ENCODE measurements around the gene TMEM43. TPM values are rescaled to one million over a fixed set of nuclear protein-coding genes. Genes with fewer than 3 reads are reported as not detected.

The TMEM43 gene
- total and polyA plus RNA-seq, 10 of the 15 experiments (the other 5 are each of a cell fraction or from before 2014, with no cell fraction given) = 7.2 to 33.0 (median 18.5) TPM

DNA sequence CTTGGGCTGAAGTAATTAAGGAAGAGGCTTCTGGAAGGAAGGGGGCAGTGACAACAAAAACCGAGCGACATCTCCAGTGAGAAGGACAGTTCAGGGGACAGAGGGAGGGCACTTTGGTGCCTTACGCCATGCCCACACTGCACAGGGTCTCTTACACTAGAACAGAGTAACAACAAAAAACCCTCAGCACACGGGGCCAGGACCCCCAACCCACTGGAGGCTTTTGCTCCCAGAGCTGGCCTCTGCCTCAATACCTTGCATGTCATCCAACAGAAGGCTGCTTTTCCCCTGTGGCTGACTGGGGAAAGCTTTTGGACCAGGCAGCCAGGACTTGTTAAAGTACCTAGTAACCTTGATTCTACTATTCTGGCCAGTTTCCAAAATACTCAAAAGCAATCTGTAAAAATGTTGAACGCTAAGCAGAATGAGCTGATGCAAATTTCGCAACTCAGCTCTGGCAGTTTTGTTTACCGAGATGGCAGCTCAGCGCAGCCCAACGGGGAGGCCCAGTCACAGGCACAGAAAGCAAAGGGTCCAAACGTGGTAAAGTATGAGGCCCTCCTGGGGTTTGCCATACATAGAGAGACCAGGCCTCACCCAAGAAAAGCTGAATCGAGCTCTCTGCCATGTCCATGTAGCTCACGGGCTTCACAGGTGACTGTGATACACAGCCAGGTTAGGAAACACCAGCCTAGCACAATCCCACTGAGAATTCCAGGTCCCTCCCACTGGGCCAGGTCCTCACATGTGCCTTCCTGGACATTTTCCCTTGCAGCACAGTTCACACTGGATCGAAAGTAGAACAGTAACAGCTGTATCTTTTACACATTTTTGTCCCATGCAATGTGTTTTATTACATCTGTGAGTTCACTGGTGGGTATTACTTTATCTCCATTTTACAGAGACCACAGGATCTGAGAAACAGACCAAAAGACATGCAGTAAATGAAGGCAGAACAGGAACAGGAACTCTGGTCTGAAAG, 6.2 kb upstream of the TMEM43 start:
- Histone ChIP-seq H3K4me1 (ENCODE audit: control insufficient read depth, insufficient read depth, low read length) (no peaks in the 10 kb centered on the region), H3K27ac (ENCODE audit: control insufficient read depth, insufficient read depth) (no peak overlapping the region), H3K9me3 (replicated peaks; ENCODE audit: control insufficient read depth, insufficient read depth, low read length) (no peaks in the 10 kb centered on the region), H4K20me1 (ENCODE audit: control insufficient read depth, insufficient read depth) (no peaks in the 10 kb centered on the region; the same call in 1 of the 2 replicates), H3K27me3 (replicated peaks in 1 of 2; ENCODE audit: control insufficient read depth in 2 of 2, insufficient read depth in 2 of 2, low read length in 1 of 2) (no peaks in the 10 kb centered on the region), H3K79me2 (ENCODE audit: control insufficient read depth, insufficient read depth, low read length) (peaks cover 15% of the 10 kb centered on the region), H2AFZ (ENCODE audit: control insufficient read depth, low read depth, low read length) (no peak overlapping the region), H3K36me3 (ENCODE audit: control insufficient read depth in 2 of 2, insufficient read depth in 2 of 2, low read length in 1 of 2) (peaks cover 11 to 16% of the 10 kb centered on the region in 2 experiments; a peak in 3 of 4 replicates), H3K4me3 (no peak overlapping the region), H3K4me2 (ENCODE audit: control insufficient read depth, insufficient read depth) (no peak overlapping the region), H3K9ac (ENCODE audit: control insufficient read depth, insufficient read depth, low read length) (no peak overlapping the region)
- in situ Hi-C loops (cut with MboI) = loop anchor here (5.0 kb wide), 1 partner anchor 221 kb away; no protein-coding TSS in a partner anchor
- SMC1A ChIA-PET (ENCODE audit: uncharacterized antibody, unreplicated experiment) = interaction anchor here (1.1 kb wide), 1 partner anchor 58 kb away, joined by 3 read pairs; no protein-coding TSS in a partner anchor
- TF ChIP-seq JUNB (IDR thresholded peaks at IDR 0.05) = no peak
- TF ChIP-seq, protein P1, sequence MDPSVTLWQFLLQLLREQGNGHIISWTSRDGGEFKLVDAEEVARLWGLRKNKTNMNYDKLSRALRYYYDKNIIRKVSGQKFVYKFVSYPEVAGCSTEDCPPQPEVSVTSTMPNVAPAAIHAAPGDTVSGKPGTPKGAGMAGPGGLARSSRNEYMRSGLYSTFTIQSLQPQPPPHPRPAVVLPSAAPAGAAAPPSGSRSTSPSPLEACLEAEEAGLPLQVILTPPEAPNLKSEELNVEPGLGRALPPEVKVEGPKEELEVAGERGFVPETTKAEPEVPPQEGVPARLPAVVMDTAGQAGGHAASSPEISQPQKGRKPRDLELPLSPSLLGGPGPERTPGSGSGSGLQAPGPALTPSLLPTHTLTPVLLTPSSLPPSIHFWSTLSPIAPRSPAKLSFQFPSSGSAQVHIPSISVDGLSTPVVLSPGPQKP (IDR thresholded peaks at IDR 0.05; ENCODE audit: low read depth, low read length) = no peak
- no peak for TF ChIP-seq NBN (IDR thresholded peaks at IDR 0.05)
- TF ChIP-seq ZZZ3 (IDR thresholded peaks at IDR 0.05; ENCODE audit: control insufficient read depth, insufficient read length, low read depth) = no peak
- no peak for TF ChIP-seq TCF7 (IDR thresholded peaks at IDR 0.05; ENCODE audit: borderline replicate concordance)
- TF ChIP-seq, protein P2, sequence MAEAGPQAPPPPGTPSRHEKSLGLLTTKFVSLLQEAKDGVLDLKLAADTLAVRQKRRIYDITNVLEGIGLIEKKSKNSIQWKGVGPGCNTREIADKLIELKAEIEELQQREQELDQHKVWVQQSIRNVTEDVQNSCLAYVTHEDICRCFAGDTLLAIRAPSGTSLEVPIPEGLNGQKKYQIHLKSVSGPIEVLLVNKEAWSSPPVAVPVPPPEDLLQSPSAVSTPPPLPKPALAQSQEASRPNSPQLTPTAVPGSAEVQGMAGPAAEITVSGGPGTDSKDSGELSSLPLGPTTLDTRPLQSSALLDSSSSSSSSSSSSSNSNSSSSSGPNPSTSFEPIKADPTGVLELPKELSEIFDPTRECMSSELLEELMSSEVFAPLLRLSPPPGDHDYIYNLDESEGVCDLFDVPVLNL (IDR thresholded peaks at IDR 0.05; ENCODE audit: low read depth, low read length) = no peak
- no peak for TF ChIP-seq CHD2 (IDR thresholded peaks at IDR 0.05; ENCODE audit: borderline replicate concordance, low read depth, low read length)
- TF ChIP-seq SRF (IDR thresholded peaks at IDR 0.05; ENCODE audit: low read depth in 2 of 2, low read length in 2 of 2) = no peak
- no peak for TF ChIP-seq NR2C1 (IDR thresholded peaks at IDR 0.05)
- TF ChIP-seq BMI1 (IDR thresholded peaks at IDR 0.05; ENCODE audit: borderline replicate concordance) = no peak
- TF ChIP-seq, protein P3, sequence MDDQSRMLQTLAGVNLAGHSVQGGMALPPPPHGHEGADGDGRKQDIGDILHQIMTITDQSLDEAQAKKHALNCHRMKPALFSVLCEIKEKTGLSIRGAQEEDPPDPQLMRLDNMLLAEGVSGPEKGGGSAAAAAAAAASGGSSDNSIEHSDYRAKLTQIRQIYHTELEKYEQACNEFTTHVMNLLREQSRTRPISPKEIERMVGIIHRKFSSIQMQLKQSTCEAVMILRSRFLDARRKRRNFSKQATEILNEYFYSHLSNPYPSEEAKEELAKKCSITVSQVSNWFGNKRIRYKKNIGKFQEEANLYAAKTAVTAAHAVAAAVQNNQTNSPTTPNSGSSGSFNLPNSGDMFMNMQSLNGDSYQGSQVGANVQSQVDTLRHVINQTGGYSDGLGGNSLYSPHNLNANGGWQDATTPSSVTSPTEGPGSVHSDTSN (IDR thresholded peaks at IDR 0.05; ENCODE audit: insufficient replicate concordance, low read depth, low read length) = no peak
- no peak for TF ChIP-seq FOXM1 (IDR thresholded peaks at IDR 0.05; ENCODE audit: low read depth, low read length)
- TF ChIP-seq RAD51 (IDR thresholded peaks at IDR 0.05) = no peak
- TF ChIP-seq IKZF1 (conservative IDR thresholded peaks at IDR 0.05) = no peak
- no TSS peak for BruUV-seq (replicated peaks)
- no peak for ATAC-seq
- CTCF ChIA-PET = interaction anchor here (1.1 kb wide), 1 partner anchor 222 kb away, joined by 3 read pairs; no protein-coding TSS in a partner anchor
- intact Hi-C loops (cut with micrococcal nuclease; ENCODE audit: unreplicated experiment) = no loop called here
- FAIRE-seq = no peak
- no peak for DNase-seq (ENCODE audit: low read depth, low spot score)
- RAD21 ChIA-PET (ENCODE audit: unreplicated experiment) = interaction anchor here (0.6 kb wide), 1 partner anchor 982 kb away, joined by 6 read pairs; no protein-coding TSS in a partner anchor
- POLR2A ChIA-PET = interaction anchor here (1.1 kb wide), 1 partner anchor 12 kb away, joined by 3 read pairs; no protein-coding TSS in a partner anchor
- WGBS (ENCODE audit: insufficient coverage, insufficient replicate concordance, low lambda C conversion rate, missing lambda C conversion rate) = 86% methylated on average over 13 of the region's 13 CpGs
